GM12873 (cell line): Measurements from ENCODE around the gene PIGX.

Experiments used
- TF ChIP-seq, protein P1 (sequence below): IDR thresholded peaks from 2 replicates; pipeline ENCODE4 v1.5.1; 2012; ENCODE audit warnings: low read depth, mild to moderate bottlenecking, moderate library complexity, low read length, control low read depth; ENCODE audit not compliant: insufficient read depth; ENCODE audit errors: missing control alignments

Gene PIGX

DNA sequence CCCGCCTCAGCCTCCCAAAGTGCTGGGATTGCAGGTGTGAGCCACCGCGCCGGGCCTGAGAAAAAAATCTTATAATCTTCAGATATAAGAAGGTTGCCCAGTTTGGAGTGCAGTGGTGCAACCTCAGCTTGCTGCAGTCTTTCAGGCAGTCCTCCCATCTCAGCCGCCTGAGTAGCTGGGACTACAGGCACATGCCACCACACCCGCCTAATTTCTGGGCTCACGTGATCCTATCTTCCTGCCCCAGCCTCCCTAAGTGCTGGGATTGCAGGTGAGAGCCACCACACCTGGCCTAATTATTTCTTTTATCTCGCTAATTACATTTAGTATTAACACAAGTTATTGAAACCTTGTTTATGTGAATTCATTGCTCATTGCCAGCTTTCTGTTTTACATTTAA, 41.0 kb downstream of the PIGX start:
- TF ChIP-seq, protein P1, sequence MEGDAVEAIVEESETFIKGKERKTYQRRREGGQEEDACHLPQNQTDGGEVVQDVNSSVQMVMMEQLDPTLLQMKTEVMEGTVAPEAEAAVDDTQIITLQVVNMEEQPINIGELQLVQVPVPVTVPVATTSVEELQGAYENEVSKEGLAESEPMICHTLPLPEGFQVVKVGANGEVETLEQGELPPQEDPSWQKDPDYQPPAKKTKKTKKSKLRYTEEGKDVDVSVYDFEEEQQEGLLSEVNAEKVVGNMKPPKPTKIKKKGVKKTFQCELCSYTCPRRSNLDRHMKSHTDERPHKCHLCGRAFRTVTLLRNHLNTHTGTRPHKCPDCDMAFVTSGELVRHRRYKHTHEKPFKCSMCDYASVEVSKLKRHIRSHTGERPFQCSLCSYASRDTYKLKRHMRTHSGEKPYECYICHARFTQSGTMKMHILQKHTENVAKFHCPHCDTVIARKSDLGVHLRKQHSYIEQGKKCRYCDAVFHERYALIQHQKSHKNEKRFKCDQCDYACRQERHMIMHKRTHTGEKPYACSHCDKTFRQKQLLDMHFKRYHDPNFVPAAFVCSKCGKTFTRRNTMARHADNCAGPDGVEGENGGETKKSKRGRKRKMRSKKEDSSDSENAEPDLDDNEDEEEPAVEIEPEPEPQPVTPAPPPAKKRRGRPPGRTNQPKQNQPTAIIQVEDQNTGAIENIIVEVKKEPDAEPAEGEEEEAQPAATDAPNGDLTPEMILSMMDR: no peak

DNA sequence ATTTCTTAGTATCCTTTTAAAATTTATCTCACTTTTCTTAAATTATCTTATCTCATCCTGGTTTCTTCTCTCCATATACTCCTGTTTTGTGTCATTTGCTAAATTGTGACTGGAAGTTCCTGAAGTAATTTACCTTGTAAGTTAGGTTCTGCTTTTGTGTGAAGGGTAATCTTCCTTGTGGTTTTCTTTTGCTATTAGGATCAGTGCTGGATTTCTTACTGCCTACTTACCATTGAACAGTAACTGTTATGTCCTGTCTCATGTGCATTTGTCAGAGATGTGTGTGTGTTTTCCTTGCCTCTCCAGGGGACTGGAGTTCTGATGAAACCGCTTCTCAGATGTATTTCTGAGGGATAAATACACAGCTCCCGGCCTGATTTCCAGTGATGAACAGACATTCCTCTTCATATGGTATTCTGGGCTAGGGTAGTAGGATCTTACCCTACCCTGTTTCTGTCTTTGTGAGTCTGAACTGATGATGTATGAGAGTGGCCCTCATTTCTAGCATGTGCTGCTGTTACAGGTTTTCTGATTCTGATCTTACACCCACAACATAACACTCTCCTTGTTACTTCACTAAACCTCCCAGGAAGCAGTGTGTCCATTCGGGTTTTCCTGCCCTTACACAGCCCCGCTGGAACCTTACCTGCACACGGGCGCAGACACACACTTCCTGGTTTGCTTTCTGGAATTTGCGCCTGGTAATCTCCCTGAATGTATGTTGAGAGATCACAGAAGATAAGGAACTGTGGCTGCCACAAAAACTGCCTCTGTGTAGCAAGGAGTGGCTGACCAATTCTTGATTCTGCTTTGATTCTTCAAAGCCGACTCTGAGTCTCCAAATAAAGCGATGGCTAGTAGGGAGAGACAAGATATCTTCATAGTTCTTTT, 42.2 kb downstream of the PIGX start:
- TF ChIP-seq, protein P1: no peak

DNA sequence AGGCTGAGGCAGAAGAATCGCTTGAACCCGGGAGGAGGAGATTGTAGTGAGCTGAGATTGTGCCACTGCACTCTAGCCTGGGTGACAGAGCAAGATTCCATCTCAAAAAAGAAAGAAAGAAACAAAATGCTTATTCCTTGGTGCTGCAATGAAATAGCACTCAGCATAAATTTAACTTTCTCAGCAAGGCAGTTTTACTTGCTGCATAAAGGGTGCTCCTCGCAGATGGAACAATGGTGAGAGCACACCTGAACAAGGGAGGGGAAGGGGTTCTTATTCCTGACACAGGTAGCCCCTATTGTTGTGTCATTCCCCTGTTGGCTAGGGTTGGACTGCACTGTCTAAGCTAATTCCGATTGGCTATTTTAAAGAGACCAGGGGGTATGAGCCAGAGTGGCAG, 44.6 kb downstream of the PIGX start:
- TF ChIP-seq, protein P1: no peak

- TF ChIP-seq, protein P1: no peak
These were observed 45.9 kb downstream of the PIGX start for GRCh38 chr3:196757876-196758739.

DNA sequence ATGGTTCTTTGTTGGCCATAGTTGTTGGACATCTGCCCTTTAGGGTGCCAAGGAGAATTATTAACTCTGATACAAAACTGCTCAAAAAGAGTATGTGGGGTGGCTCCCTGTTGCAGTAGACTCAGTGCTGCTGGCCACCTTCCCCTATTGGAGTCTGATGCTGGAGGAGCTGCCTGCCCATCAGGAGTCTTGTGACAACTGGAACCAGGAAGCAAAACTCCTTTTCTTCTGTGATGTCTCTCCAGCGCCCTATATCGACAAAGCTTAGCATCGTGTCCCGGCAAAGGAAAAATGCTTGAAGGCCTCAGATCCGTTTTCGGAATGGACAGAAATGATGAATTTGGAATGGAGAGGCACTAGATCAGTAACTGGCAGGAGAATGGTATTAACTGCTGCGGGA, 51.0 kb downstream of the PIGX start:
- TF ChIP-seq, protein P1: no peak

- TF ChIP-seq, protein P1: no peak
These were observed 53.3 kb downstream of the PIGX start for GRCh38 chr3:196765454-196765853.

- TF ChIP-seq, protein P1: no peak
These were observed 58.9 kb downstream of the PIGX start for GRCh38 chr3:196771067-196771466.
